K562 (cell line): ENCODE data around the gene CCDC88A. TPM values are rescaled to one million over a fixed set of nuclear protein-coding genes. Genes with fewer than 3 reads are reported as not detected.
A peak's percentile ranks its signal among the peaks of the same experiment; 100 is the strongest.

Source experiments
- ATAC-seq: fragments of 200-7000 bp; cut with Tn5 transposase; 3 replicates; pipeline ENCODE4 v1.9.1; 2020; ENCODE audit warnings: moderate library complexity
- BruUV-seq: library from RNA; stranded (reverse); fragments of 400-500 nt; replicated peaks from 2 replicates; lab custom pipeline; 2021; lab: Mats Ljungman, UMichigan
- CTCF ChIA-PET: fragments of 300-600 bp; formaldehyde crosslinking; extraction: SDS; loops from one replicate; lab custom pipeline; 2021; ENCODE audit warnings: low intra/inter-chr PET ratio; lab: Yijun Ruan, JAX
- POLR2A ChIA-PET: fragments of 300-600, 350-650 bp; sonication (Branson Sonifier 250); formaldehyde crosslinking; extraction: SDS; loops from one replicate; lab custom pipeline; 2021; ENCODE audit warnings: antibody characterized with exemption, inconsistent platforms; lab: Yijun Ruan, JAX
- DNase-seq, 4 experiments: peaks; one replicate each; pipeline versions ENCODE4 v3.0.0 to v3.0.0-alpha.2; 2011 to 2018; ENCODE audit warnings: low spot score in 3 of 4, mixed read lengths in 3 of 4; ENCODE audit errors: extremely low read depth in 1 of 4
- FAIRE-seq: peaks from 2 replicates; lab custom pipeline; 2011; peaks lifted over from hg19 to GRCh38; lab: Jason Lieb, UNC
- H2AFZ ChIP-seq: 2 replicates; pipeline ENCODE4 v1.6.0; 2011; ENCODE audit warnings: low read depth, low read length, control low read depth, inconsistent platforms
- H3K27ac ChIP-seq: fragments of 200-600 bp; 3 replicates; pipeline ENCODE4 v1.8.0; 2011; ENCODE audit warnings: low read depth, mild to moderate bottlenecking, control low read depth, inconsistent platforms, low read length, moderate library complexity, mixed read lengths; ENCODE audit errors: extremely low read depth
- H3K27me3 ChIP-seq, 2 experiments: fragments of 300-600 bp in 1 of 2; 2 replicates in 1 of 2; 3 replicates in 1 of 2; pipeline versions ENCODE4 v1.6.0 to v1.8.0; 2011; ENCODE audit warnings: inconsistent platforms in 2 of 2, low read length in 2 of 2, mild to moderate bottlenecking in 1 of 2, mixed read lengths in 1 of 2, moderate library complexity in 1 of 2; ENCODE audit not compliant: control insufficient read depth in 2 of 2, insufficient read depth in 2 of 2
- H3K36me3 ChIP-seq: fragments of 300-600 bp; 3 replicates; pipeline ENCODE4 v1.8.0; 2011; ENCODE audit warnings: mild to moderate bottlenecking, low read length, inconsistent platforms; ENCODE audit not compliant: control insufficient read depth, insufficient read depth
- H3K4me1 ChIP-seq, 2 experiments: fragments of 200-600 bp in 1 of 2; replicated peaks in 1 of 2; 2 replicates in 1 of 2; 3 replicates in 1 of 2; pipeline versions ENCODE4 v1.5.1 to v1.8.0; 2011; ENCODE audit warnings: inconsistent platforms in 2 of 2, low read length in 2 of 2, mild to moderate bottlenecking in 1 of 2, mixed read lengths in 1 of 2, moderate library complexity in 1 of 2; ENCODE audit not compliant: control insufficient read depth in 2 of 2, insufficient read depth in 2 of 2
- H3K4me2 ChIP-seq: 2 replicates; pipeline ENCODE4 v1.6.1; 2011; ENCODE audit warnings: low read length, control low read depth, inconsistent platforms, mixed read lengths; ENCODE audit not compliant: insufficient read depth
- H3K4me3 ChIP-seq: fragments of 200-600 bp; sonication (generic), shearing (Covaris generic); 2 replicates; pipeline ENCODE4 v1.5.1; 2016; ENCODE audit warnings: control low read depth, inconsistent platforms
- H3K79me2 ChIP-seq: fragments of 200-600 bp; 3 replicates; pipeline ENCODE4 v1.8.0; 2011; ENCODE audit warnings: low read length, inconsistent platforms; ENCODE audit not compliant: control insufficient read depth, insufficient read depth
- H3K9ac ChIP-seq, 2 experiments: 2 replicates each; pipeline versions ENCODE4 v1.6.0 to v1.6.1; 2011; ENCODE audit warnings: low read depth in 2 of 2, low read length in 2 of 2, control low read depth in 1 of 2, inconsistent platforms in 1 of 2, mild to moderate bottlenecking in 1 of 2, mixed read lengths in 1 of 2; ENCODE audit not compliant: insufficient read depth in 1 of 2
- H3K9me1 ChIP-seq: one replicate; pipeline ENCODE4 v1.6.0; 2011; ENCODE audit warnings: inconsistent platforms, mild to moderate bottlenecking, low read length, moderate library complexity; ENCODE audit not compliant: control insufficient read depth, insufficient read depth
- H3K9me3 ChIP-seq: replicated peaks from 2 replicates; pipeline ENCODE4 v1.5.1; 2011; ENCODE audit warnings: low read depth, low read length, inconsistent platforms; ENCODE audit not compliant: control insufficient read depth, insufficient read depth
- H4K20me1 ChIP-seq: replicated peaks from 2 replicates; pipeline ENCODE4 v1.6.1; 2011; ENCODE audit warnings: low read length, inconsistent platforms, mixed read lengths; ENCODE audit not compliant: control insufficient read depth, insufficient read depth
- BRF1 ChIP-seq: IDR thresholded peaks from 3 replicates; pipeline ENCODE4 v1.6.1; 2011; ENCODE audit warnings: borderline replicate concordance, mild to moderate bottlenecking; ENCODE audit not compliant: insufficient read length; ENCODE audit errors: extremely low read depth
- EP400 ChIP-seq: fragments of 450-650 bp; IDR thresholded peaks from 2 replicates; pipeline ENCODE4 v1.6.1; 2017; ENCODE audit warnings: antibody characterized with exemption, mild to moderate bottlenecking, moderate library complexity
- GTF2E2 ChIP-seq: fragments of 200-800 bp; sonication (Bioruptor generic); IDR thresholded peaks from 2 replicates; pipeline ENCODE4 v1.6.1; 2016; ENCODE audit warnings: missing genetic modification characterization, missing compliant biosample characterization
- HLTF ChIP-seq: fragments of 450-650 bp; IDR thresholded peaks from 2 replicates; pipeline ENCODE4 v1.6.1; 2016
- NCOA4 ChIP-seq: fragments of 450-650 bp; IDR thresholded peaks from 2 replicates; pipeline ENCODE4 v1.6.1; 2018; ENCODE audit warnings: mild to moderate bottlenecking; ENCODE audit not compliant: partially characterized antibody
- RBM39 ChIP-seq: fragments of 200-400 bp; formaldehyde crosslinking; optimal IDR thresholded peaks from 2 replicates; pipeline ENCODE3; 2018; ENCODE audit warnings: low read depth, low read length
- RNF2 ChIP-seq: sonication (generic); IDR thresholded peaks from 2 replicates; pipeline ENCODE4 v1.6.1; 2016
- SOX6 ChIP-seq: fragments of 450-650 bp; IDR thresholded peaks from 2 replicates; pipeline ENCODE4 v1.6.1; 2014; ENCODE audit warnings: mild to moderate bottlenecking
- TCF7L2 ChIP-seq: fragments of 150-350 bp; IDR thresholded peaks from 2 replicates; pipeline ENCODE4 v1.6.1; 2016; ENCODE audit warnings: low read depth, mild to moderate bottlenecking, low read length, moderate library complexity
- TEAD4 ChIP-seq, 2 experiments: sonication (generic) in 1 of 2; formaldehyde crosslinking in 1 of 2; IDR thresholded peaks; 2 replicates each; pipeline versions ENCODE4 v1.6.1 to v1.8.0; 2012 to 2022; ENCODE audit warnings: borderline replicate concordance in 1 of 2, inconsistent platforms in 1 of 2, low read length in 1 of 2, mild to moderate bottlenecking in 1 of 2, missing genetic modification reagents in 1 of 2
- ZSCAN29 ChIP-seq: fragments of 450-650 bp; IDR thresholded peaks from 2 replicates; pipeline ENCODE4 v1.6.1; 2017
- WGBS: fragments of 100-300 bp; shearing (Covaris generic); methylation state at CpG from one replicate; pipeline ENCODE4 v1.1.6; 2016; ENCODE audit warnings: low coverage, mixed read lengths; ENCODE audit not compliant: insufficient coverage; ENCODE audit errors: missing lambda C conversion rate; 5-methylcytosine and 5-hydroxymethylcytosine counted together
- in situ Hi-C: fragments of 300-500 bp; cut with MboI; formaldehyde crosslinking; loops from 4 replicates; pipeline ENCODE4 v1.15.0; 2018; ENCODE audit warnings: inconsistent platforms, mixed read lengths
- intact Hi-C: fragments of 100-400 bp; cut with micrococcal nuclease; formaldehyde crosslinking; loops from 2 replicates; pipeline ENCODE4 v1.14.2; 2022
- polyA plus RNA-seq, 8 experiments: library from polyadenylated mRNA; depleted of rRNA in 4 of 8; stranded (reverse) in 5 of 8; unstranded in 3 of 8; fragments of >200 nt; fragmentation: Nextera tagmentation in 2 of 8; fragmentation: Illumina TruSeq in 1 of 8; extraction: Ambion mirVana in 2 of 8; extraction: Trizol in 1 of 8; gene quantifications; 2 replicates each; pipeline versions ENCODE4 v1.2.1 to v1.2.3, GENCODE V29; 2011 to 2014; ENCODE audit warnings: inconsistent platforms in 1 of 8, missing spikeins in 1 of 8
- total RNA-seq, 7 experiments: library from RNA; depleted of rRNA in 6 of 7; stranded (reverse); fragments of >200 nt in 6 of 7; fragmentation: Illumina TruSeq in 2 of 7; extraction: Trizol in 2 of 7; gene quantifications; 2 replicates each; pipeline versions ENCODE4 v1.2.1 to v1.2.3, GENCODE V29; 2011 to 2021; ENCODE audit warnings: low replicate concordance in 1 of 7
- TF ChIP-seq, protein P1 (sequence below), 2 experiments: IDR thresholded peaks; 2 replicates each; pipeline ENCODE4 v1.6.1; 2011; ENCODE audit warnings: borderline replicate concordance in 1 of 2, control low read depth in 1 of 2, low read depth in 1 of 2, low read length in 1 of 2, mild to moderate bottlenecking in 1 of 2, mixed read lengths in 1 of 2, moderate library complexity in 1 of 2; ENCODE audit not compliant: insufficient read depth in 1 of 2, insufficient read length in 1 of 2, poor library complexity in 1 of 2, severe bottlenecking in 1 of 2; ENCODE audit errors: extremely low read depth in 1 of 2
- TF ChIP-seq, protein P2 (sequence below): sonication (generic); formaldehyde crosslinking; IDR thresholded peaks from 2 replicates; pipeline ENCODE4 v1.9.0; 2022; ENCODE audit warnings: mild to moderate bottlenecking, missing genetic modification reagents
- TF ChIP-seq, protein P3 (sequence below): fragments of 200-800 bp; sonication (Bioruptor generic); IDR thresholded peaks from 2 replicates; pipeline ENCODE4 v1.6.1; 2016; ENCODE audit warnings: missing genetic modification characterization, missing compliant biosample characterization

The CCDC88A gene
- total and polyA plus RNA-seq, 9 of the 15 experiments (the other 6 are each of a cell fraction or from before 2014, with no cell fraction given), result 29.3 to 102 (median 55.6) TPM

DNA sequence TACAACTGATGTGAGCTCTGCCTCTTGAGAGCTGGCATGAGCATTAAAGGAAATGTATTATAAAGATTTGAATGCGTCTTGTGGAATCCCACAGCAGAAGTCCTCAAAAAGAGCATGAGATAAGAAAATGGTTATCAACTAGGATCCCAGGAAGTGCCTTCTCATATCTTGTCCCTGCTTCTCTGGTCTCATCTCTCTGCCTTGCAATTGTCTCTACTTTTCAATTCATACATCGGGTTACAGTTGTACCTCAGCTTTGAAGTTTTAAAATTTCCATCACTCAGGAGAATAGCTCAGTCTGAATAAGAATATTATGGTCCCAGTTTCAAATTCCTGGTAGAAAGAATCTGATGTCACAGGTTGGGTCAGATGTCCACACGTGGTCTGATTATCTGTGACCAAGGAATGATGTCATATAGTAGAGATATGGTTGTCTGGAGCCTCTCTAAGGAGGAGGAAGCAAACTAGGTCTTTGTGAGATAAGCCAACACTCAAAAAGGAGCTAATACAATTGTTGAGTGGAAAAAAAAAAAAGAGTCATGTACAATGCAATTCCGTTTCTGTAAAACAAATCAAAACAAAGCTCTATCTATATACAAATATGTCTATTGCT lies 21.7 kb upstream of the CCDC88A start:
- no peaks in the 10 kb centered on the region for H4K20me1 ChIP-seq
- FAIRE-seq (peak; percentile 56), DNase-seq (peak; percentile 19 to 40 (median 24)), ATAC-seq (peak; percentile 73)
- no peak overlapping the region for H3K27ac ChIP-seq
- H2AFZ ChIP-seq, result peak overlapping the region; percentile 10; the same call in 1 of the 2 replicates
- H3K4me1 ChIP-seq, result peaks cover 7 to 8% of the 10 kb centered on the region in 2 experiments; a peak in 4 of 5 replicates
- 9% methylated on average over 4 of the region's 4 CpGs for WGBS
- 0 out of 2 replicates have a peak, but pooled peaks cover 4% of the 10 kb centered on the region for H3K9me3 ChIP-seq
- no peaks in the 10 kb centered on the region for H3K36me3 ChIP-seq
- no peak overlapping the region for H3K9ac ChIP-seq
- BruUV-seq, result no TSS peak
- in situ Hi-C loops (no loop called here), intact Hi-C loops (no loop called here)
- no peak overlapping the region for H3K4me2 ChIP-seq
- H3K79me2 ChIP-seq, result no peaks in the 10 kb centered on the region
- no peaks in the 10 kb centered on the region for H3K9me1 ChIP-seq
- ChIA-PET POLR2A (interaction anchor here (0.7 kb wide), 1 partner anchor 8 kb away, joined by 3 read pairs; no protein-coding TSS in a partner anchor), CTCF (no interaction called here)
- H3K4me3 ChIP-seq, result no peak overlapping the region
- no peaks in the 10 kb centered on the region for H3K27me3 ChIP-seq
- TF ChIP-seq EP400 (0 out of 2 replicates have a peak, but pooled peaks have one; percentile 27), ZSCAN29 (no peak), TEAD4 (IDR thresholded peaks at IDR 0.05; ENCODE audit: low read length) (0 out of 2 replicates have a peak, but pooled peaks have one; percentile 11), TEAD4 (CRISPR knock-in tag; IDR thresholded peaks at IDR 0.05; ENCODE audit: borderline replicate concordance) (no peak), RBM39 (no peak), NCOA4 (no peak), RNF2 (no peak), GTF2E2 (tag) (no peak), HLTF (no peak), TCF7L2 (no peak), BRF1 (no peak), SOX6 (peak; percentile 74; the same call in 1 of the 2 replicates)
- TF ChIP-seq, protein P1, sequence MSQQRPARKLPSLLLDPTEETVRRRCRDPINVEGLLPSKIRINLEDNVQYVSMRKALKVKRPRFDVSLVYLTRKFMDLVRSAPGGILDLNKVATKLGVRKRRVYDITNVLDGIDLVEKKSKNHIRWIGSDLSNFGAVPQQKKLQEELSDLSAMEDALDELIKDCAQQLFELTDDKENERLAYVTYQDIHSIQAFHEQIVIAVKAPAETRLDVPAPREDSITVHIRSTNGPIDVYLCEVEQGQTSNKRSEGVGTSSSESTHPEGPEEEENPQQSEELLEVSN (IDR thresholded peaks at IDR 0.05; ENCODE audit: borderline replicate concordance in 1 of 2, extremely low read depth in 1 of 2, insufficient read depth in 1 of 2, insufficient read length in 1 of 2, low read depth in 1 of 2, low read length in 1 of 2, poor library complexity in 1 of 2, severe bottlenecking in 1 of 2), result no peak
- TF ChIP-seq, protein P2, sequence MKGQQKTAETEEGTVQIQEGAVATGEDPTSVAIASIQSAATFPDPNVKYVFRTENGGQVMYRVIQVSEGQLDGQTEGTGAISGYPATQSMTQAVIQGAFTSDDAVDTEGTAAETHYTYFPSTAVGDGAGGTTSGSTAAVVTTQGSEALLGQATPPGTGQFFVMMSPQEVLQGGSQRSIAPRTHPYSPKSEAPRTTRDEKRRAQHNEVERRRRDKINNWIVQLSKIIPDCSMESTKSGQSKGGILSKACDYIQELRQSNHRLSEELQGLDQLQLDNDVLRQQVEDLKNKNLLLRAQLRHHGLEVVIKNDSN, result peak; percentile 40; the same call in 1 of the 2 replicates
- TF ChIP-seq, protein P3, sequence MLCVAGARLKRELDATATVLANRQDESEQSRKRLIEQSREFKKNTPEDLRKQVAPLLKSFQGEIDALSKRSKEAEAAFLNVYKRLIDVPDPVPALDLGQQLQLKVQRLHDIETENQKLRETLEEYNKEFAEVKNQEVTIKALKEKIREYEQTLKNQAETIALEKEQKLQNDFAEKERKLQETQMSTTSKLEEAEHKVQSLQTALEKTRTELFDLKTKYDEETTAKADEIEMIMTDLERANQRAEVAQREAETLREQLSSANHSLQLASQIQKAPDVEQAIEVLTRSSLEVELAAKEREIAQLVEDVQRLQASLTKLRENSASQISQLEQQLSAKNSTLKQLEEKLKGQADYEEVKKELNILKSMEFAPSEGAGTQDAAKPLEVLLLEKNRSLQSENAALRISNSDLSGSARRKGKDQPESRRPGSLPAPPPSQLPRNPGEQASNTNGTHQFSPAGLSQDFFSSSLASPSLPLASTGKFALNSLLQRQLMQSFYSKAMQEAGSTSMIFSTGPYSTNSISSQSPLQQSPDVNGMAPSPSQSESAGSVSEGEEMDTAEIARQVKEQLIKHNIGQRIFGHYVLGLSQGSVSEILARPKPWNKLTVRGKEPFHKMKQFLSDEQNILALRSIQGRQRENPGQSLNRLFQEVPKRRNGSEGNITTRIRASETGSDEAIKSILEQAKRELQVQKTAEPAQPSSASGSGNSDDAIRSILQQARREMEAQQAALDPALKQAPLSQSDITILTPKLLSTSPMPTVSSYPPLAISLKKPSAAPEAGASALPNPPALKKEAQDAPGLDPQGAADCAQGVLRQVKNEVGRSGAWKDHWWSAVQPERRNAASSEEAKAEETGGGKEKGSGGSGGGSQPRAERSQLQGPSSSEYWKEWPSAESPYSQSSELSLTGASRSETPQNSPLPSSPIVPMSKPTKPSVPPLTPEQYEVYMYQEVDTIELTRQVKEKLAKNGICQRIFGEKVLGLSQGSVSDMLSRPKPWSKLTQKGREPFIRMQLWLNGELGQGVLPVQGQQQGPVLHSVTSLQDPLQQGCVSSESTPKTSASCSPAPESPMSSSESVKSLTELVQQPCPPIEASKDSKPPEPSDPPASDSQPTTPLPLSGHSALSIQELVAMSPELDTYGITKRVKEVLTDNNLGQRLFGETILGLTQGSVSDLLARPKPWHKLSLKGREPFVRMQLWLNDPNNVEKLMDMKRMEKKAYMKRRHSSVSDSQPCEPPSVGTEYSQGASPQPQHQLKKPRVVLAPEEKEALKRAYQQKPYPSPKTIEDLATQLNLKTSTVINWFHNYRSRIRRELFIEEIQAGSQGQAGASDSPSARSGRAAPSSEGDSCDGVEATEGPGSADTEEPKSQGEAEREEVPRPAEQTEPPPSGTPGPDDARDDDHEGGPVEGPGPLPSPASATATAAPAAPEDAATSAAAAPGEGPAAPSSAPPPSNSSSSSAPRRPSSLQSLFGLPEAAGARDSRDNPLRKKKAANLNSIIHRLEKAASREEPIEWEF (CRISPR knock-in tag), result no peak
